LNCaP clone FGC (cell line): Measurements from ENCODE around the gene CA5A.

Experiments
- DNase-seq: peaks from one replicate; pipeline ENCODE4 v3.0.0-alpha.2; 2011; ENCODE audit warnings: low read depth
- H3K4me3 ChIP-seq: 2 replicates; pipeline ENCODE4 v1.5.1; 2011; ENCODE audit warnings: mild to moderate bottlenecking, low read depth, low read length, control low read depth
- CTCF ChIP-seq: IDR thresholded peaks from 2 replicates; pipeline ENCODE4 v1.5.1; 2012; ENCODE audit warnings: mild to moderate bottlenecking; ENCODE audit not compliant: control insufficient read depth, insufficient read depth; ENCODE audit errors: extremely low read depth

CA5A gene

GRCh38 chr16:87956098-87956364 lies 19.7 kb upstream of the CA5A start:
- no peak for TF ChIP-seq CTCF
- H3K4me3 ChIP-seq = no peak overlapping the region
- DNase-seq = no peak

- no peak overlapping the region for H3K4me3 ChIP-seq
Observed at GRCh38 chr16:87955302-87956097, 19.2 kb upstream of the CA5A start.

GRCh38 chr16:87954826-87955225 lies 18.5 kb upstream of the CA5A start:
- no peak overlapping the region for H3K4me3 ChIP-seq
- no peak for TF ChIP-seq CTCF
- no peak for DNase-seq

More at GRCh38 chr16:87955302-87956097, 19.2 kb upstream of the CA5A start:
- no peak for TF ChIP-seq CTCF
- no peak for DNase-seq

- no peak for TF ChIP-seq CTCF
- DNase-seq = no peak
- H3K4me3 ChIP-seq = no peak overlapping the region
Observed at GRCh38 chr16:87954361-87954760, 18.0 kb upstream of the CA5A start.

- no peak for TF ChIP-seq CTCF
- no peak overlapping the region for H3K4me3 ChIP-seq
- no peak for DNase-seq
Observed at GRCh38 chr16:87953308-87954215, 17.2 kb upstream of the CA5A start.

GRCh38 chr16:87952751-87953150 lies 16.4 kb upstream of the CA5A start:
- no peak for TF ChIP-seq CTCF
- H3K4me3 ChIP-seq = peak overlapping the region; percentile 80
- DNase-seq = no peak
